H7 (cell line): ENCODE data around the gene SPIN1. TPM values are rescaled to one million over a fixed set of nuclear protein-coding genes. Genes with fewer than 3 reads are reported as not detected.

ENCODE experiments used
- DNase-seq: peaks from one replicate; pipeline ENCODE4 v3.0.0; 2012
- H3K27me3 ChIP-seq: 2 replicates; pipeline ENCODE4 v1.6.0; 2011; ENCODE audit warnings: mild to moderate bottlenecking, low read length; ENCODE audit not compliant: control insufficient read depth, insufficient read depth
- H3K36me3 ChIP-seq: replicated peaks from 2 replicates; pipeline ENCODE4 v1.5.1; 2011; ENCODE audit warnings: low read length; ENCODE audit not compliant: control insufficient read depth, insufficient read depth
- H3K4me3 ChIP-seq: 2 replicates; pipeline ENCODE4 v1.5.1; 2011; ENCODE audit warnings: low read depth, mild to moderate bottlenecking, control low read depth, low read length, moderate library complexity; ENCODE audit not compliant: insufficient read depth
- total RNA-seq: library from RNA; depleted of rRNA; stranded (reverse); fragments of >200 nt; shearing (Covaris generic); gene quantifications from 2 replicates; pipeline ENCODE4 v1.2.3, GENCODE V29; 2014

SPIN1 gene
- total RNA-seq, 1 experiment from 2014 or later: 73.2 TPM

DNA sequence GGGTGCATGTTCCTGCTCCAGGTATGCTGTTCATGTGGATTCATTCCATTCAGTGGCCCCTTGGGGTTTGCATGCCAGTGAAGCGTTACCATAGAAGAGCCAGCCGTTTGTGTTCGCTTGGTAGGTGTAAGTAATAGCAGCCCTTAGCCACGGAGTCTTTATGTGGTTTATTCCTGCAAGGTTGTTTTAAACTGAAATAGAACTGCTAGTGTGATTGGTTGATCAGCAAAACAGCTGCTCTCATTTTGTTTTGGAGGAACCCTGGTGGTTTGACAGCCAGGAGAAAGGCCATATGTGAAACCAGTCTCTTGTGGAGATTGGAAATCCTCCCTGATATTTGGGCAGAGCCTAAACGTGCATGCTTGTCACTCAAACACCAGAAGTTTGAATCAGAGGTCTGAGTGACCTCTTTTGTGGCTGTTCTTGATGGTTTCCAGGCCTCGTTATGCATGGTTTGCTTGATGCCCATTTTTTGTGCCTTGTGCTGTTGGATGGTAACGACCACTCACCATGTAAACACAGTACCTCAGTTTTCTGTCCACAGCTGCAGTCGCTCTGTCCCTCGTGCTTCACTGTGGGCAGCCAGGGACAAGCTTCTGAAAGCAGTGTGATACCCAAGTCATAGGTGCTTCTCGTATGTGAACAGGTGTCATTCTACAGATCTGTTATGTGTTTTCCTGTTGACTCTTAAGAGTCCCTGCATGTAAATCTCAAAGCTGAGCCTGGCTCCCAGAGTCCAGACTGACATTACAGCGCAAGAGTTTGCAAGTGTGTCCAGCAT, 88.4 kb downstream of the SPIN1 start:
- Histone ChIP-seq H3K36me3 (peaks cover 9% of the 10 kb centered on the region), H3K27me3 (no peaks in the 10 kb centered on the region), H3K4me3 (no peak overlapping the region)
- DNase-seq: no peak

DNA sequence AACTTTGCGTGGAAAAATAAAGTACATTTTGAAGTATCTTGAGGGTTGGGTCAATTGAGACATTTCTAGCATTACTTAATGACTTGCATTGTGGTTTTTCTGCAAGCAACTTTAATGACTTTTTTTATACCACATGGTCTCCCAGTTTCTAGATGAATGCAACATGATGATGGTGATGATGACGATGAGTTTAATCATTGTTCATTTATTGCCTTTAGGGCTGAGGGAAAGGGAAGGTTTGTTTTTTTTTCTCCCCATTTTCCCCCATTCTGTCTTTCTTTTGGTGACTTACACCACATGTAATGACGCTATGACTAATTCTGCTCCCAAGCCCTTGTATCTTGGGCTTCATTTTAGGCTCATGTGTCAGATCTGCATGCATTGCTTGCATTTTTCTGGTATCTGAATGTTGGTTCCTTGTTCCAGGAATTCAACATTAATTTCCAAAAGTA, 89.1 kb downstream of the SPIN1 start:
- no peak for DNase-seq
- Histone ChIP-seq H3K36me3 (peaks cover 9% of the 10 kb centered on the region), H3K4me3 (no peak overlapping the region), H3K27me3 (no peaks in the 10 kb centered on the region)

DNA sequence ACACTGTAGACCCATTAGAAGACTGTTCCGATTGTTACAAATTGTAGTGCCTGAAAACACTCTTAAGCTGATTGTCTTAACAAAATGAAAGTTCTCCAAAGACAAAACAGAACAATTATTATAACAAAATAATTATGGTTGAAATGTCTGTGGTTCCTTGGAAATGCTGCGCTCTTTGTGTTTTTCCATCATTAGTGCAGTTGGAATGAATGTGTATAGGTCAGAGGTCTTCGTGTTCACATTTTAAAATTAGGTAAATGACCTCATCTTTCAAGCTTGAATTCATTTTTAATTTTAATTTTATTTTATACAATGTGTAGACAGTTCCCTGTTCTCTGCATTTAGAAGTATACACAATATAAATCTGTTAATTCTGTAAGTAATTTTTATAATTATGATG, 90.0 kb downstream of the SPIN1 start:
- Histone ChIP-seq H3K4me3 (no peak overlapping the region), H3K36me3 (peaks cover 9% of the 10 kb centered on the region), H3K27me3 (no peaks in the 10 kb centered on the region)
- DNase-seq: no peak

DNA sequence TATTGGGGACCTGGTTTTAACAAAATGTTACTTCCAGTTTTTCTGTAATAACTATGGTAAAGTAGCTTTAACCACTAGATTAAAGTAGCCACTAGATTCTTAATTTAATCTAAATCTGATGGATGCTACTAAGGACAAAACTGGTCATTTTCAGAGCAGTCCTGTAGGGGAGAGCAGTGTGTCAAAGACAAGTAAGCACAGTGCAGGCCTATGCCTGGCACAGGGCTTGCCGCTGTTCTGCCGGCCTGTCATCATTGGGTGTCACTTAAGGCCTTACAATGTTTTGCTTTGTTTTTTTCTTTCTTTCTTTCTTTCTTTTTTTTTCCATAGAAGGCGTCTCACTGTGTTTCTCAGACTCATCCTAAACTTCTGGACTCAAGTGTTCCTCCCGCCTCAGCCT, 93.7 kb downstream of the SPIN1 start:
- H3K4me3 ChIP-seq: no peak overlapping the region
- no peaks in the 10 kb centered on the region for H3K27me3 ChIP-seq
- DNase-seq: no peak
- H3K36me3 ChIP-seq: no peaks in the 10 kb centered on the region; the same call in 1 of the 2 replicates

DNA sequence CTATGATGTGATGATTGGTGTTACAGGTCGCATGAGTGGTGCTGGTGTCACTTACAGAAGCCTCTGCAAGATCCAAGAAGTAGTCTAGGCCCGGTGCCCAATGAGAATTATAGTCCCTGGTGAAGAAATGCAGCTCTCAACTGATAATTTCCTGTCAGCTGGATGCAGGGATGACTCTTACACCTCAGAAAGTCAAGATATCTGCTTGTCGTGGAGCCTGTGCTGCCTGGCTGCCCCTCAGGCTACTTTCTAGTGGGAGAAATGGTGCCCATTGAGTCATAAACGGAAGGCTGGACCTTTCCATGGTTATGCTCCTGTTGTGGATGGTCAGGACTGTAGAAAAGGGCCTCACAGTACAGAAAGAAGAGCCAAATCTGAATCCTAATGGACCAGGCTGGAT, 99.9 kb downstream of the SPIN1 start:
- no peak for DNase-seq
- Histone ChIP-seq H3K27me3 (no peaks in the 10 kb centered on the region), H3K36me3 (peaks cover 3% of the 10 kb centered on the region), H3K4me3 (no peak overlapping the region)

DNA sequence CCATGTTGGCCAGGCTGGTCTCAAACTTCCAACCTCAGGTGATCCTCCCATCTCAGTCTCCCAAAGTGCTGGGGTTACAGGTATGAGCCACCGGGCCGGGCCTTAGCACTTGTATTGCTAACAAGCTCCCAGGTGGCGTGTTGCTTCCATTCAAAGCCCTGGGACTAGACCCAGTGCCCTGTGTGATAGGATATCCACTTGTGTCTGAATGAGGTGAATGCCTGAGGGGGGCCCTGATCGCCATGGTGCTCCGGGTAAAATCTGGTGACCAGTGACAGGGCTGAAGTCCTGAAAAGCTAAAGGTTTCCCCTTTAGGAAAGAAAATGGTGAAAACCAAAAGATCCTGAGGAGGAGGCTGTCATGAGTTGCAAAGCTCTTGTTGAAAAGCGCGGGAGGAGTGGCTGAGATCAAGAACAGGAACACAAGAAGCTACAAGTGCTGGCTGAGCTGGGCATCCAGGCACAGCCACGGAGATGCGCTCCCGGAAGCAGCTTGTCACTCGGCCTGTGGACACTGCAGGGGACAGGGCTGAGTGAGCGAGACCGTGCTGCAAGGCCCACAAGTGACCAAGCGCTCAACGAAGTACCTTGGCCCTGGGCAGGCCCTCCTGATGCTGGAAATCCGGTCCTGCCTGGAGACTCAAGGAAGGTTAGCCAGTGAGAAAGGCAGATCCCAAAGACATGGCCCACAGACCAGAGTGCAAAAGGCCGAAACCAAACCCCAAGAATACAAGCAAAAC, 106.9 kb downstream of the SPIN1 start:
- Histone ChIP-seq H3K27me3 (no peaks in the 10 kb centered on the region), H3K36me3 (no peaks in the 10 kb centered on the region), H3K4me3 (no peak overlapping the region)
- DNase-seq: no peak

DNA sequence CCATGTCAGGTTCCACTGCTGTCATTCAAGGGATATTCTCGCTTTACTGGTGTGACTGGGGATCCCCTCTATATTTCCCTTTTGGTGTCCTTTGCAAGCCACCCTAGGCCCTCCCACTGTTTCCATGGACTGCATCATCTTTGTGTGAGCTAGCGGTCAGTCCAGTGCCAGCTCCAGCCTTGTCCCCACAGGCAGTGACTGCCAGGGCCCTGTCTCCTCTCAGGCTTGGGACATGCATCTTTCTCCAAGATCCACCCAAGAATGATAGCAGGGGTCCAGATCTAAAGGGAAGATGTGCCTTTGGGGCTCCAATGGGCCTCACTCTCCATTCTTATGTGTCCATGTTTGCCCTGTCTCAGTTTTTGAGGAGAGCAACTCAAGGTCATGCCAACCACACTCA, 109.0 kb downstream of the SPIN1 start:
- H3K36me3 ChIP-seq: no peaks in the 10 kb centered on the region

GRCh38 chr9:88498880-88499279, 110.6 kb downstream of the SPIN1 start:
- DNase-seq: no peak
- H3K4me3 ChIP-seq: no peak overlapping the region

More for the DNA sequence above, 109.0 kb downstream of the SPIN1 start:
- no peak for DNase-seq
- H3K4me3 ChIP-seq: no peak overlapping the region
- no peaks in the 10 kb centered on the region for H3K27me3 ChIP-seq

DNA sequence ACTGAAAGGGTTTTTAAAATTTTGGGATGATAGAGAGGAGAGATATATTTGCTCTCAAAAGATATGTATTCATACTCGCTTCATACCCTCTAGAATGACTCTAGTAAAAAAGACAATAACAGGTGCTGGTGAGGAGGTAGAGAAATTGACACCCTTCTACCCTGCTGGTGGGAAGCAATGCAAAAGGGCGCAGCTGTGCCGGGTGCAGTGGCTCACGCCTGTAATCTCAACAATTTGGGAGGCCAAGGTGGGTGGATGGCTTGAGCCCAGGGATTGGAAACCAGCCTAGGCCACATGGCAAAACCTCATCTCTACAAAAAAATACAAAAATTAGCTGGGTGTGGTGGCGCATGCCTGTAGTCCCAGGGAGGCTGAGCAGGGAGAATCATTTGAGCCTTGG, 112.8 kb downstream of the SPIN1 start:
- Histone ChIP-seq H3K36me3 (no peaks in the 10 kb centered on the region), H3K4me3 (no peak overlapping the region), H3K27me3 (no peaks in the 10 kb centered on the region)
- DNase-seq: no peak

More at GRCh38 chr9:88498880-88499279, 110.6 kb downstream of the SPIN1 start:
- no peaks in the 10 kb centered on the region for H3K27me3 ChIP-seq
- H3K36me3 ChIP-seq: no peaks in the 10 kb centered on the region

GRCh38 chr9:88502552-88503034, 114.3 kb downstream of the SPIN1 start:
- DNase-seq: no peak
- Histone ChIP-seq H3K27me3 (no peaks in the 10 kb centered on the region), H3K4me3 (no peak overlapping the region), H3K36me3 (no peaks in the 10 kb centered on the region)

DNA sequence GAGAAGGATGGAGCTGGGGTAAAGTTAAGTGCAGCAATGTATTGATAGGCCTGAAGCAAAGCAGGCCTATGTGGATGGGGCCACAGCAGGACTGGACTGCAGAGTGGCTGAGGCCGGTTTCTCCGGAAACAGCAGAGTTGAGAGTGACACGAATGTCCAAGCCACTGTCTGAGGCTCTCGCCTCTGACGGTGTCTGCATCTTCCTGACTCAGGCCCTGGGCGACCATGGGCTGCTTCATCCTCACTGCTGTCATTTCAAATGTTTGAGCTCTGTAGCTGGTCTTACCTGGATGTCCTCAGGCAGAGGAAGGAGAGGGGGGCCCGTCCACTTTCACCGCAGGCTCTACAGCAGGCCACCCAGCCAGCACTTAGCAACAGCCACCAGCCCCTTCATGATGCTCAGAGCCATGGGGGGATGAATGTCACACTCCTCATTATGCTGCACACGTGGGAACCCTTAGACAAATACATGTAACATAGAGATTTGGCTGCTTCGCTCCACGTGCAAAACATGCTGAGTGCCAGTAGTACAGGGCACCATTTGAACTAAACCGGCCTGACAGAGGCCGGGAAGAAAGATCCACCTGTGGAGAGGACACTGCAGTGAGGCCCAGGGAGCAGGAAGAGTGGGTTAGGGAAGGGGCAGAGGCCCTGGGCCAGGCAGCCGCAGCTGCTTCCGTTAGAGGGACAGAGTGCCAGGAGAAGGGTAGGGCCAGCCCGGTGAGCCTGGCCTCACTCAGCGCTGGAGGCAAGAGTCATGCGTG, 115.0 kb downstream of the SPIN1 start:
- no peaks in the 10 kb centered on the region for H3K27me3 ChIP-seq
- no peak for DNase-seq
- H3K36me3 ChIP-seq: no peaks in the 10 kb centered on the region
- no peak overlapping the region for H3K4me3 ChIP-seq

DNA sequence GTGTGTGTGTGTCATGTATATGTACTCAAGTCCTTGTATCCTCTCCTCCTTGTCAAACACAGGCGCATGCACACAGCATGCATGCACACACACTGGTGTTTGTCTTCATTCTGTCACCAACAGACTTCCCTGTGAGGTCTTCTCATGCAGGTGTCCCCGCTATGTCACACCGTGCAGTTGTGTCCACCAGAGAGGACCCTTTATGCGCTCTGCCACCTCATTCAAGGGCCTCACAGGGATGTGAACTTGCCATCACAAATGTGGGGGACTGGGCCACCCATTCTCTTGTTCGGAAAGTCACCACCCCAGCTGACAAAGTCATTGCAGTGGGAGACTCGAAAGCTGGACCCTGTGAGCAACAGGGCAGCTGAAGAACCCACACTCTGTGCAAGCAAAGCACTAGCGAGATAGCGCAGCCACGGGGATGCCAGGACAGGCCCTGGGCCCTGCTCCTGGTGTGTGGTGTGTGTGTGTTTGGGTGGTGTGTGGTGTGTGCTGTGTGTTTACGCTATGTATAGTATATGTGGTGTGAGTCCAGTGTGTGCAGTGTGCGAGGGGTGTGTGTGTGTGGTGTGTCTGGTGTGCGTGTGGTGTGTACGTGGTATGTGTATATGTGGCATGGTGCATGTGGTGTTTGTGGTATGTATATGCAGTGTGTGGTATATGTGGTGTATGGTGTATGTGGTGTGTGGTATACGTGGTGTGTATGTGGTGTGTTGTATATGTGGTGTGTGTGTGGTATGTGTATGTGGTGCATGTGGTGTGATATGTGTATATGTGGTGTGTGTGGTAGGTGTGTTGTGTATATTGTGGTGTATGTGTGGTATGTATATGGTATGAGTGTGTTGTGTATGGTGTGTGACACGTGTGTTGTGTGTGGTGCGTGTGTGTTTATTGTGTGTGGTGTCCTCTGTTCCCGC, 115.9 kb downstream of the SPIN1 start:
- no peak overlapping the region for H3K4me3 ChIP-seq
- no peak for DNase-seq
- no peaks in the 10 kb centered on the region for H3K36me3 ChIP-seq
- no peaks in the 10 kb centered on the region for H3K27me3 ChIP-seq

GRCh38 chr9:88508326-88508725, 120.1 kb downstream of the SPIN1 start:
- Histone ChIP-seq H3K27me3 (no peaks in the 10 kb centered on the region), H3K36me3 (no peaks in the 10 kb centered on the region), H3K4me3 (no peak overlapping the region)
- DNase-seq: no peak

DNA sequence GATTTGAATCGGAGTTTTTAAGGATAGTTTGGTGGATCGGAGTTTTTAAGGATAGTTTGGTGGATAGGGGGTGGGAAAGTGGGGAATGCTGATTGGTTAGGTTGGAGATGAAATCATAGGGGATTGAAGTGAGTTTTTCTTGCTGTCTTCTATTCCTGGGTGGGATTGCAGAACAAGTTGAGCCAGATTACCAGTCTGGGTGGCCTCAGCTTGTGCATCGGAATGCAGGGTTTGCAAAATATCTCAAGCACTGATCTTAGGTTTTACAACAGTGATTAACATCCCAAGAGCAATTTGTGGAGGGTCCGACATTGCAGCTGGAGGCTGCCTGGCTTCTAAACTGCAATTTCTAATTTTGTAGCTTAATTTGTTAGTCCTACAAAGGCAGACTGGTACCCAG, 123.7 kb downstream of the SPIN1 start:
- DNase-seq: no peak
- H3K4me3 ChIP-seq: no peak overlapping the region
- H3K27me3 ChIP-seq: no peaks in the 10 kb centered on the region
- H3K36me3 ChIP-seq: no peaks in the 10 kb centered on the region
